IMR-90 (cell line): ENCODE results near the gene TRIM62. TPM values are rescaled to one million over a fixed set of nuclear protein-coding genes. Genes with fewer than 3 reads are reported as not detected.
A peak's percentile ranks its signal among the peaks of the same experiment; 100 is the strongest.

Experiments
- ATAC-seq: fragments of 200-7000 bp; cut with Tn5 transposase; 2 replicates; pipeline ENCODE4 v1.9.1; 2020; ENCODE audit warnings: low read depth, mild to moderate bottlenecking, moderate library complexity
- BruUV-seq: library from RNA; stranded (reverse); fragments of 400-500 nt; replicated peaks from 2 replicates; lab custom pipeline; 2021; lab: Mats Ljungman, UMichigan
- CTCF ChIA-PET: fragments of 300-600 bp; formaldehyde crosslinking; extraction: SDS; loops from one replicate; lab custom pipeline; 2021; ENCODE audit warnings: antibody characterized with exemption; lab: Yijun Ruan, JAX
- POLR2A ChIA-PET: fragments of 300-600 bp; sonication (Branson Sonifier 250); formaldehyde crosslinking; loops from one replicate; lab custom pipeline; 2022; ENCODE audit warnings: antibody characterized with exemption; ENCODE audit not compliant: unreplicated experiment; lab: Charles Lee
- DNase-seq: peaks from one replicate; pipeline ENCODE4 v3.0.0; 2013
- H2AFZ ChIP-seq: replicated peaks from 2 replicates; pipeline ENCODE3; 2013; ENCODE audit warnings: low read length, mild to moderate bottlenecking; ENCODE audit not compliant: poor library complexity
- H2AK5ac ChIP-seq: 2 replicates; pipeline ENCODE4 v1.6.1; 2013; ENCODE audit warnings: low read depth, low read length, inconsistent platforms
- H2AK9ac ChIP-seq: replicated peaks from 2 replicates; pipeline ENCODE3; 2013; ENCODE audit warnings: mild to moderate bottlenecking, low read depth, low read length, moderate library complexity; ENCODE audit not compliant: poor library complexity
- H2BK120ac ChIP-seq: 2 replicates; pipeline ENCODE4 v1.6.1; 2013; ENCODE audit warnings: low read depth, low read length, inconsistent platforms
- H2BK15ac ChIP-seq: 3 replicates; pipeline ENCODE4 v1.6.1; 2013; ENCODE audit warnings: low read depth, low read length, inconsistent platforms
- H2BK20ac ChIP-seq: 2 replicates; pipeline ENCODE4 v1.6.1; 2013; ENCODE audit warnings: low read depth, mild to moderate bottlenecking, inconsistent platforms, low read length, moderate library complexity
- H2BK5ac ChIP-seq: 2 replicates; pipeline ENCODE4 v1.6.1; 2013; ENCODE audit warnings: mild to moderate bottlenecking, low read depth, low read length, inconsistent platforms; ENCODE audit not compliant: poor library complexity, severe bottlenecking
- H3K14ac ChIP-seq: replicated peaks from 2 replicates; pipeline ENCODE4 v1.6.1; 2013; ENCODE audit warnings: low read depth, low read length, inconsistent platforms
- H3K18ac ChIP-seq: 2 replicates; pipeline ENCODE4 v1.6.1; 2013; ENCODE audit warnings: low read depth, low read length, control low read depth
- H3K23ac ChIP-seq: 2 replicates; pipeline ENCODE4 v1.6.1; 2013; ENCODE audit warnings: low read depth, low read length, inconsistent platforms
- H3K27ac ChIP-seq: 2 replicates; pipeline ENCODE4 v1.5.1; 2013; ENCODE audit warnings: mild to moderate bottlenecking, control low read depth, low read length; ENCODE audit not compliant: insufficient read depth
- H3K27me3 ChIP-seq: 2 replicates; pipeline ENCODE4 v1.6.1; 2013; ENCODE audit warnings: low read length; ENCODE audit not compliant: control insufficient read depth, insufficient read depth
- H3K36me3 ChIP-seq: 2 replicates; pipeline ENCODE4 v1.6.1; 2013; ENCODE audit warnings: low read length, mixed read lengths; ENCODE audit not compliant: control insufficient read depth, insufficient read depth
- H3K4ac ChIP-seq: 2 replicates; pipeline ENCODE4 v1.6.1; 2013; ENCODE audit warnings: low read depth, low read length, inconsistent platforms
- H3K4me1 ChIP-seq: 2 replicates; pipeline ENCODE4 v1.6.1; 2013; ENCODE audit warnings: low read length, mixed read lengths; ENCODE audit not compliant: control insufficient read depth, insufficient read depth
- H3K4me2 ChIP-seq: 2 replicates; pipeline ENCODE4 v1.6.1; 2013; ENCODE audit warnings: low read depth, mild to moderate bottlenecking, control low read depth, low read length, moderate library complexity
- H3K4me3 ChIP-seq: 2 replicates; pipeline ENCODE4 v1.5.1; 2013; ENCODE audit warnings: low read depth, mild to moderate bottlenecking, control low read depth, low read length, moderate library complexity; ENCODE audit not compliant: insufficient read depth
- H3K56ac ChIP-seq: 2 replicates; pipeline ENCODE4 v1.6.1; 2013; ENCODE audit warnings: low read length, inconsistent platforms; ENCODE audit not compliant: insufficient read depth; ENCODE audit errors: extremely low read depth
- H3K79me1 ChIP-seq, 2 experiments: 2 replicates each; pipeline ENCODE4 v1.6.1; 2013; ENCODE audit warnings: low read length in 2 of 2, inconsistent platforms in 1 of 2, low read depth in 1 of 2
- H3K9ac ChIP-seq: 2 replicates; pipeline ENCODE4 v1.6.1; 2013; ENCODE audit warnings: low read depth, low read length, control low read depth
- H3K9me1 ChIP-seq: 2 replicates; pipeline ENCODE4 v1.6.1; 2013; ENCODE audit warnings: low read length, inconsistent platforms; ENCODE audit not compliant: insufficient read depth
- H3K9me3 ChIP-seq: 2 replicates; pipeline ENCODE4 v1.6.1; 2013; ENCODE audit warnings: low read length; ENCODE audit not compliant: control insufficient read depth, insufficient read depth
- H4K20me1 ChIP-seq: 2 replicates; pipeline ENCODE4 v1.6.1; 2013; ENCODE audit warnings: low read length, inconsistent platforms; ENCODE audit not compliant: insufficient read depth
- H4K5ac ChIP-seq: 2 replicates; pipeline ENCODE4 v1.6.1; 2013; ENCODE audit warnings: mild to moderate bottlenecking, low read depth, low read length, control low read depth
- H4K8ac ChIP-seq, 2 experiments: 2 replicates each; pipeline ENCODE4 v1.6.1; 2013; ENCODE audit warnings: low read depth in 2 of 2, low read length in 2 of 2, control low read depth in 1 of 2, inconsistent platforms in 1 of 2
- H4K91ac ChIP-seq: 2 replicates; pipeline ENCODE4 v1.6.1; 2013; ENCODE audit warnings: low read depth, low read length, inconsistent platforms; ENCODE audit not compliant: insufficient read depth
- BHLHE40 ChIP-seq: fragments of 150-350 bp; IDR thresholded peaks from 2 replicates; pipeline ENCODE4 v1.6.1; 2016; ENCODE audit warnings: mild to moderate bottlenecking, low read depth, low read length
- CEBPB ChIP-seq: IDR thresholded peaks from 2 replicates; pipeline ENCODE4 v1.6.1; 2012; ENCODE audit warnings: low read depth, low read length, improper control_type of control experiment
- CTCF ChIP-seq: conservative IDR thresholded peaks from 2 replicates; pipeline ENCODE4 v1.5.1; 2012; ENCODE audit warnings: mild to moderate bottlenecking, low read depth, low read length, improper control_type of control experiment
- ELK1 ChIP-seq: fragments of 150-350 bp; IDR thresholded peaks from 2 replicates; pipeline ENCODE4 v1.6.1; 2016; ENCODE audit warnings: low read depth, mild to moderate bottlenecking, low read length, moderate library complexity, borderline replicate concordance
- FOS ChIP-seq: fragments of 150-350 bp; IDR thresholded peaks from 2 replicates; pipeline ENCODE4 v1.6.1; 2016; ENCODE audit warnings: low read depth, low read length
- MXI1 ChIP-seq: IDR thresholded peaks from 2 replicates; pipeline ENCODE4 v1.6.1; 2012; ENCODE audit warnings: low read depth, mild to moderate bottlenecking, low read length, moderate library complexity, borderline replicate concordance
- POLR2A ChIP-seq: IDR thresholded peaks from 2 replicates; pipeline ENCODE4 v1.6.1; 2012; ENCODE audit warnings: mild to moderate bottlenecking, low read depth, low read length
- RAD21 ChIP-seq: IDR thresholded peaks from 2 replicates; pipeline ENCODE4 v1.6.1; 2012; ENCODE audit warnings: low read length, improper control_type of control experiment
- RCOR1 ChIP-seq: IDR thresholded peaks from 2 replicates; pipeline ENCODE4 v1.6.1; 2012; ENCODE audit warnings: mild to moderate bottlenecking, low read length, improper control_type of control experiment; ENCODE audit not compliant: insufficient replicate concordance
- RFX5 ChIP-seq: IDR thresholded peaks from 2 replicates; pipeline ENCODE4 v1.8.0; 2012; ENCODE audit warnings: low read depth, mild to moderate bottlenecking, low read length, moderate library complexity
- WGBS, 2 experiments: methylation state at CpG; one replicate each; pipeline versions ENCODE4 v1.1.5 to v1.1.7; 2013; ENCODE audit warnings: missing lambda C conversion rate in 2 of 2; ENCODE audit not compliant: insufficient read length in 1 of 2; ENCODE audit errors: extremely low coverage in 2 of 2; 5-methylcytosine and 5-hydroxymethylcytosine counted together
- dilution Hi-C: fragments of 300-500 bp; cut with HindIII; formaldehyde crosslinking; loops from one replicate; pipeline ENCODE4 v1.14.3; 2018; ENCODE audit warnings: low sequenced_read_pairs; ENCODE audit not compliant: unreplicated experiment
- in situ Hi-C: fragments of 300-500 bp; cut with MboI; formaldehyde crosslinking; loops from 3 replicates; pipeline ENCODE4 v1.14.3; 2019; ENCODE audit warnings: low sequenced_read_pairs, inconsistent platforms, mixed read lengths
- intact Hi-C: fragments of 100-400 bp; cut with micrococcal nuclease; formaldehyde crosslinking; loops from 2 replicates; pipeline ENCODE4 v1.10.0; 2022
- polyA plus RNA-seq, 3 experiments: library from polyadenylated mRNA; depleted of rRNA; stranded (reverse); fragments of >200 nt; gene quantifications; 2 replicates each; pipeline ENCODE4 v1.2.3, GENCODE V29; 2012; ENCODE audit warnings: low replicate concordance in 1 of 3
- total RNA-seq: library from RNA; depleted of rRNA; stranded (reverse); fragments of >200 nt; gene quantifications from 2 replicates; pipeline ENCODE4 v1.2.3, GENCODE V29; 2012

Gene TRIM62
- total and polyA plus RNA-seq, 2 of the 4 experiments (the other 2 are of a cell fraction) = 3.0 to 11.1 TPM

- Histone ChIP-seq H4K91ac (no peak overlapping the region), H3K79me1 (peaks cover 22 to 61% of the 10 kb centered on the region in 2 experiments), H2BK20ac (0 out of 2 replicates have a peak overlapping the region, but pooled peaks have one; percentile 7), H3K9me3 (0 out of 2 replicates have a peak, but pooled peaks cover 3% of the 10 kb centered on the region), H3K4ac (no peak overlapping the region; the same call in 1 of the 2 replicates), H3K9me1 (peaks cover 17% of the 10 kb centered on the region), H2AK5ac (peak overlapping the region; percentile 87), H3K27me3 (no peaks in the 10 kb centered on the region), H3K4me2 (no peak overlapping the region), H3K14ac (peak overlapping the region; percentile 77; the same call in 1 of the 2 replicates), H3K23ac (peak overlapping the region; percentile 6), H2AFZ (peak overlapping the region; percentile 56), H2BK5ac (peak overlapping the region; percentile 31), H3K4me3 (no peak overlapping the region), H4K8ac (peak overlapping the region in 1 of 2 experiments; percentile 5; a peak in 1 of 4 replicates), H4K20me1 (0 out of 2 replicates have a peak, but pooled peaks cover 4% of the 10 kb centered on the region), H3K18ac (no peak overlapping the region), H2BK120ac (no peak overlapping the region), H3K56ac (no peak overlapping the region), H2AK9ac (peak overlapping the region; percentile 46), H3K4me1 (peaks cover 11% of the 10 kb centered on the region), H4K5ac (no peak overlapping the region), H2BK15ac (peak overlapping the region; percentile 36; the same call in 1 of the 3 replicates), H3K27ac (no peak overlapping the region), H3K36me3 (peaks cover 17% of the 10 kb centered on the region; the same call in 1 of the 2 replicates), H3K9ac (no peak overlapping the region)
- no TSS peak for BruUV-seq
- POLR2A ChIA-PET = no interaction called here
- intact Hi-C loops (no loop called here), dilution Hi-C loops (no loop called here), in situ Hi-C loops (no loop called here)
- WGBS, 2 experiments = no CpG with 5 or more reads among the region's 13 CpGs
- DNase-seq = no peak
- no peak for ATAC-seq
- TF ChIP-seq ELK1 = no peak
- TF ChIP-seq BHLHE40 = no peak
- no peak for TF ChIP-seq CEBPB
- no peak for TF ChIP-seq RCOR1
- no peak for TF ChIP-seq FOS
- no peak for TF ChIP-seq RAD21
- no peak for TF ChIP-seq POLR2A
- TF ChIP-seq RFX5 = no peak
- no peak for TF ChIP-seq MXI1
- no peak for TF ChIP-seq CTCF
- CTCF ChIA-PET = interaction anchor here (0.7 kb wide), 1 partner anchor 24 kb away, joined by 4 read pairs; no protein-coding TSS in a partner anchor
These were observed 11.2 kb downstream of the TRIM62 start for GRCh38 chr1:33170351-33171274.
